ENCODE measurements around the gene HOXC9.

HOXC9 gene

GRCh38 chr12:53980802-53981496, 19.0 kb upstream of the HOXC9 start:
- H3K4me3 ChIP-seq (ENCODE audit: low read depth, low read length): no peak overlapping the region

DNA sequence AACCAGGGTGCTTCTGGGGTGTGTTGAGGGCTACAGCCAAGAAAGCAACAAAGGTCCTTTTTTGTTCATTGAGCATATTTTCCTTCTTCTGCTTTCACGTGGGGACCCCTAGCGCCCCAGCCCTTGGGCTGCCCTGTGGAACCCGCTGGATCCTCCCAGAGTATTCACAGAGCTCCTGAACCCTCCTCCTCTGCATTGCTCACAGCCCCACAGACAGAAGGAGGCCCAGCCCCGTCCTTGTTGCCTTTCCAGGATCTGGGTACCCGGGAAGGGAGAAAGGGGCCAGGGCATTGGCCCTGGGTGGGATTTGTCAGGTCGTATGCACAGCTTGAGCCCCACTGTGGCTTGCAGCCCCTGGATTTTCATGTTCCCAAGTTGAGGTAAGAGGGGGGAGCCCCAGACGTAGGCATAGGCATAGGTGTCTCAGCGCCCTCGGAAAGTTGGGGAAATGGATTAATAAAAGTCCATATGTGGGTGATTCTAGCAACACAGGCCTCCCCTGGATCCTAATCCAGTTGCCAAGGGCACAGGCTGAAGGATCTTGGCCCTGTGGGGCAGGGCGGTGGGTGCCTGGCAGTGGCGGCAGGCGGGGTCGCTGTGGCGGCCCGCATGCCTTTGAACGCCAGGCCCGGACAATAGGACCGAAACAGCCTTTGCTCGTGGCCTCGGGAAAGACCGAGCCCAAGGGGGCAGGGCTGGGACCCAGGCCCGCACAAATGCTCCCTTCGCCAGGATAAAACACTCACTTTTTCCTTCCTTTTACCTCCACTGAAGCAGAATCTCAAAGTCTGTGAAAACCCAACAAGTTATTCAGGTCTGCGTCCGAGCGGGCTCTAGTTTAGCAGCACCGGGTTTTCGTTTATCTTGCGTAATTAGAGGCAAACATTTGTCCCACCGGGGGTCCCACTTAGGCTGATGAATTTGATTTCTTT, 18.1 kb upstream of the HOXC9 start:
- no peak overlapping the region for H3K4me3 ChIP-seq (ENCODE audit: low read depth, low read length)
- no peak for DNase-seq (ENCODE audit: low read depth)
- TF ChIP-seq POLR2A (IDR thresholded peaks at IDR 0.05; ENCODE audit: extremely low read depth, insufficient read length) (no peak), CTCF (IDR thresholded peaks at IDR 0.05; ENCODE audit: low read depth, low read length) (no peak), MYC (IDR thresholded peaks at IDR 0.05; ENCODE audit: low read depth, low read length) (no peak)
- TF ChIP-seq, protein P1, sequence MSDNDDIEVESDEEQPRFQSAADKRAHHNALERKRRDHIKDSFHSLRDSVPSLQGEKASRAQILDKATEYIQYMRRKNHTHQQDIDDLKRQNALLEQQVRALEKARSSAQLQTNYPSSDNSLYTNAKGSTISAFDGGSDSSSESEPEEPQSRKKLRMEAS (IDR thresholded peaks at IDR 0.05; ENCODE audit: low read depth, low read length): no peak

More at GRCh38 chr12:53980802-53981496, 19.0 kb upstream of the HOXC9 start:
- TF ChIP-seq CTCF (IDR thresholded peaks at IDR 0.05; ENCODE audit: low read depth, low read length): no peak
- no peak for TF ChIP-seq MYC (IDR thresholded peaks at IDR 0.05; ENCODE audit: low read depth, low read length)
- no peak for TF ChIP-seq POLR2A (IDR thresholded peaks at IDR 0.05; ENCODE audit: extremely low read depth, insufficient read length)
- TF ChIP-seq, protein P1 (IDR thresholded peaks at IDR 0.05; ENCODE audit: low read depth, low read length): no peak
- DNase-seq (ENCODE audit: low read depth): no peak

DNA sequence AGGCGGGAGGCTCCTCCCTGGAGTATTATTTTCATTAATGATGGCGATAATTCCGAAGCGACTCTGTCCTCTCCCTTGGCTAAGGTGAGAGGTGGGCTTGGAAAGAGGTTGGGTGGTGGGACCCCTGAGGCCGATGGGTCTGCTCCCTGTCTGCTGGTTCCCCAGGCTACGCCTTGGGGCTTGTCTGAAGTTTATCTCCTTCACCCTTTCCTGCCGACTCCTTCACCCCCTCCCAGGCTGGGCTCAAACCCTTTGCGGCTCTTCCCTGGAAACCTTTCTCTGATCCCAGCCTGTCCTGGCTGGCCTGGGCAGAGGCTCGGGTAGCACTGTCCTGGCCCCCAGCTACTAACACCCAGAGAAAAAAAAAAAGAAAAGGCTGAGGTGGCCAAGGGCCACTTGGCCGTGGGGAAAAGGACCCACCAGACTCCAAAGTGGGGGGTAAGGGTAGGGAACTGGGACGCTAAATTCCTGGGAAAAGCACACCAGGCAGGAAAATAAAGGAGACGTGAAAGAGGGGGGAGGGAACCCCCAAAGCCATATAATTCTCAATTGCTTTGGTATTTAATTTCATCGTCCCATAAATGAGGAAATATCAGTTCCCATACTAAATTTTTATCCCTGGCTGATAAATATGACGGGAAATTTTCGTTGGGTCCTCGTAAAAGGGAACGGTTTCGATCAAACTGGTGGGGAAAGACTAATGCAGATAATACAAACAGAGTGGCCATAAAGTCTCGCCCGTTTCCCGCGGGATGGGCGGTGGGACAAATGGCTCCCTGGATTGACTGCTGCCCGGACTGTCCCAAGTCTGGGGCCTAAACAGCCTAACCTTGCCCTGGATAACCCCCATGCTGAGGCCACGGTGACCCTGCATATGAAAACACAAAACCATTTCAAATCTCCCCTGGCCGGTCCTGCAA, 17.1 kb upstream of the HOXC9 start:
- TF ChIP-seq POLR2A (IDR thresholded peaks at IDR 0.05; ENCODE audit: extremely low read depth, insufficient read length): no peak
- no peak for TF ChIP-seq CTCF (IDR thresholded peaks at IDR 0.05; ENCODE audit: low read depth, low read length)
- no peak for TF ChIP-seq MYC (IDR thresholded peaks at IDR 0.05; ENCODE audit: low read depth, low read length)
- TF ChIP-seq, protein P1 (IDR thresholded peaks at IDR 0.05; ENCODE audit: low read depth, low read length): no peak
- DNase-seq (ENCODE audit: low read depth): no peak
- peak overlapping the region; percentile 49 for H3K4me3 ChIP-seq (ENCODE audit: low read depth, low read length)

DNA sequence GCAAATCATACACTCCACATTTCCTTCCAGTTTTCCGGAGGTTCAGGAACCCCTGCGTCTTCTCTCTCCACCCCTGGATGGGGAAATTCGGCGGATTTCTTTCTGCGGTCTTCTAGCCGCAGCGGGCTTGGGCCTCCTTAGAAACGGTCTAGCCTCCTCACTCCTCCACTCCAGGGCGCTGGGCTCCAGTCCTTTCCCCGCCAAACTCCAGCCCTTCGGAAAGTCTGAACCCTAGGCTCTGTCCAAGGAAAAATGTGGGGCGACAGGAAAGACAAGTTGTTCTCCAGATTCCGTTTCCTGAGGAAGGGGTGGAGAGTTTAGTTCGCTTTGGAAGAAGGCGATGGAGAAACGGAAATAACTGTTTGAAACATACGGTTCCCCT, 16.4 kb upstream of the HOXC9 start:
- TF ChIP-seq CTCF (IDR thresholded peaks at IDR 0.05; ENCODE audit: low read depth, low read length): no peak
- TF ChIP-seq, protein P1 (IDR thresholded peaks at IDR 0.05; ENCODE audit: low read depth, low read length): no peak
- TF ChIP-seq MYC (IDR thresholded peaks at IDR 0.05; ENCODE audit: low read depth, low read length): no peak
- no peak for TF ChIP-seq POLR2A (IDR thresholded peaks at IDR 0.05; ENCODE audit: extremely low read depth, insufficient read length)
- peak overlapping the region; percentile 49 for H3K4me3 ChIP-seq (ENCODE audit: low read depth, low read length)
- DNase-seq (ENCODE audit: low read depth): peak; percentile 61

GRCh38 chr12:53983950-53984572, 15.9 kb upstream of the HOXC9 start:
- H3K4me3 ChIP-seq (ENCODE audit: low read depth, low read length): peak overlapping the region; percentile 49
- no peak for TF ChIP-seq POLR2A (IDR thresholded peaks at IDR 0.05; ENCODE audit: extremely low read depth, insufficient read length)
- TF ChIP-seq CTCF (IDR thresholded peaks at IDR 0.05; ENCODE audit: low read depth, low read length): no peak
- TF ChIP-seq, protein P1 (IDR thresholded peaks at IDR 0.05; ENCODE audit: low read depth, low read length): no peak
- no peak for TF ChIP-seq MYC (IDR thresholded peaks at IDR 0.05; ENCODE audit: low read depth, low read length)
- DNase-seq (ENCODE audit: low read depth): peak; percentile 55
